NCI-H1105 (cell line): ENCODE results near the gene LEP.
"Not testable (repeated sequence)": the region's sequence is repeated elsewhere in the genome, so short reads cannot be mapped to it uniquely, and the experiment has no call there.

Experiments
- DNase-seq: peaks from one replicate; lab custom pipeline; 2025; lab: John Stamatoyannopoulos, UW

Gene LEP

GRCh38 chr7:128271942-128272481 is 30.9 kb downstream of the LEP start:
- no peak for DNase-seq

DNA sequence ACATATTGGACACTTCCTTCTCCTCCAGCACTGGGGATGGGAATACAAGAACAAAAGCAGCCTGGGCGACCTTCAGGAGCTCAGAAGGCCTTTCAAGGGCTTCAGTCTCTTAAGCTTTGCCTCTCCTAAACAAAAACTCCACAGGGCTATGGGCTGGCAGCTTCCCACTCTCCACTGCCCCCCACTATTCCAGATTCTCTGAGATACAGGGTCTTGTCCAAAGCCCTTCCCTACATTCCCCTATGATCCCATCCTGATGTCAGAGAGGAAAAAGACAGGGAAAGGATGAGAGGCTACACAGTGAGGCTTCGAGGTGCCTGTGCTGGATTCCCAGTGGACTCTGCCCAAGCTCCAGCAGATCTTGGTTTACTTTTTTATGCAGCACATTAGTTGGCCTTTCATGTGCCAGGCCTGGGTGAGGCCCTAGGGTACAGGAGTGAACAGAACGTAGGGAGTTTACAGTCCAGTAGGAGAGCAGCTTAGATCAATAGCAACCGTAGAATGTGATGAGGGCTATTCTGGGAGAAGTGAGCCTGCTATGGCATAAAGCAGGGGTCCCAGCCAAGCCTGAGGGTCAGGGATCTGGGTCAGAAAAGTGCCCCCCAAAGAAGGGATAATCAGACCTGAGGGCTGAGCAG is 33.3 kb downstream of the LEP start:
- DNase-seq, result no peak

DNA sequence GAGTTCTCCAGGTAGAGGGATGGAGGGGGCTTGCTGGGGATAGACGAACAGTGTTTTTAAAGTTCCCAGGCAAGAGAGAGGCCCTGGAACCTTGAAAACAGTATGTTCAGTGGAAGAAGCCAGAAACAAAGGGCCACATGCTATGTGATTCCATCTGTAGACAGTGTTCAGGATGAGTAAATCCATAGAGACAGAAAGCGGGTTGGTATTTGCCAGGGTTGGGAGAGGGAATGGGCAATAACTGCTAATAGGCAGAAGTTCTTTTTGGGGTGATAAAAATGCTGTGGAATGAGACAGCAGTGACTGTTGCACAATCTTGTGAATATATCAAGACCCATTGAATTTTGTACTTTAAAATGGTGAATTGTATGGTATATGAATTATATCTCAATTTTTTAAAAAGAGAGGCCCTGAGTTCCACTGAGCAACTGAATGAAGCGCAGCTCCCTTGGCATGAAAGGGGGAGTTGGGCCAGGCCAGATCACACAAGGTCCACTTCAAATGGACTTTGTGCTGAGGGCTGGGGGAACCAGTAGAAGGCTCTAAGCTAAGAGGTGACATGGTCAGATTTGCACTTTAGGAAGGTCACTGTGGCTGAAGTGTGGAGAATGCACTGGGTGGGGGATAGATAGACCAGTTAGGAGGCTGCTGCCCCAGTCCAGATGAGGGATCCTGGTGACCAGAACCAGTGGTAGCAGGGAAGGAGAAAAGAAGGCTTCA is 34.0 kb downstream of the LEP start:
- no peak for DNase-seq

DNA sequence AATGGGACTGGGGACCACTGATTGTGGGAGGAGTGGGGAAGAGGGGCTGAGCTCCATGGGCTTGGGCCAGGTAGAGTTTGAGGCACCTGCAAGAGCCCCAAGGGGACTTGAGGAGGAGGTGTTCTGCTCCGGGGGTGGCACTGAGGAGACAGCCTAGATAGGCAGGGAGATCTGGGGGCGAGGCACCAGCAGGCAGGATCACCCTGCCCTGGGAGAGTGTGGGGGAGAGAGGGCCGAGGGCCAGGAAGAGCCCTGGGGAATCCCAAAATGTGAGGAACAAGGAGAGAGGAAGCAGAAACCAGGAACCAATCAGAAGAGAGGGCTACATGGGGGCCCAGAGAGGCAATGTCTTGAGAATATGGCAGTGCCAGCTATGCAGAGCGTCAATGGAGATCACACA is 34.6 kb downstream of the LEP start:
- DNase-seq, result no peak

- DNase-seq, result no peak
Measured at GRCh38 chr7:128278366-128278765, 37.3 kb downstream of the LEP start.

- no peak for DNase-seq
Measured at GRCh38 chr7:128279124-128279713, 38.1 kb downstream of the LEP start.

GRCh38 chr7:128280451-128280850 is 39.4 kb downstream of the LEP start:
- not testable (repeated sequence) for DNase-seq

DNA sequence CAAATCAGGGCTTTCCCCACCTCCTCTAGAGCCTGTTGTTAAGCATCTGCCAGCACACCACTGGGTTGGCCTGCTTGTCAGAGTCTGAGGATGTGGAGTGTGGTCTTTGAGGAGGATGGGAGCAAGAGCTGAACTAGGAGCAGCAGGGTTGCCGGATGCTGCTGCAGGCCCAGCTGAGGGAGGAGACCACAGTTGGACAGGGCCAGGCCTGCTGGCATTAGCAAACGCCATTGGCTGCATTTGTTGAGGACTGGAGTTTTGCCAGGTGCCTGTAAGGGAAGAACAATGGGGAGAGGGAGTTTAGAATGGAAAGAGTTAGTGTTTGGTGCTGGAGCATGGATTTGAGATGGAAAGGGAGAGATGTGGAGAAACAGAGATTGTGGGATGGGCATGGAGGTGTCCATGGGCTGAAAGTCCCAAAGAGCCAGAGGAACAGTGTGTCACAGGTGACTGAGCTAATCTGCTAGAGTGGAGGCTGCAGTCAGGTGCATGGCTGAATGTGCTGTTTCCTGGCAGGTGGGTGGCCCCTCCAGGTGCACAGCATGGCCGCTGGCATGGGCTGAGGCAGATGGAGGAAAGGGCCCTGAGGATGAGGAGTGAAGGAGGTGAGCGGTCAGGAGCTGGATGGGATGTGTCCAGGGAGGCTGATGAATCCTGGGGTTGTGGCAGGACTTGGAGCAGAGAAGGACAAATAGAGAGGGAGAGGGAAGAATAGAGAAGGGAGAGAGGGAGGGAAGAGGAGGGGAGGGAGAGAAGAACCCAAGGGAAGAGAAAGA is 40.7 kb downstream of the LEP start:
- no peak for DNase-seq

DNA sequence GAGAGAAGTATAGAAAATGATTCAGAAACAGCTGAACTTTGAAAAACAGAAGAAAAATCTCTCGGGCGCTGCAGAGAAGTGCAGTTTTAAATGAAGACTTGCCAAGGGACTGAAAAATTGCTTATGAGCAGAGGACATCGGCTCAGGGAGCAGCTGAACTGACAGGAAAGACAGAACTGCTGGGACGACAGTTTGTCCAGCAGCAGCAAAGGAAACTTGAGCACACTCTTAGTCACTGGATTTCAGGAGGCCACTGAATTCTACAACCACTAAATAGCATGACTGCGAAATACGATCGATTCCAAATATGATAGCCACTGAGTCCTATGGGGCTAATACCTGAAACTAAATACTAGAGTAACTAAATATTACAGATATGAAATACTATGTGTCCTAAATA is 43.0 kb downstream of the LEP start:
- no peak for DNase-seq

DNA sequence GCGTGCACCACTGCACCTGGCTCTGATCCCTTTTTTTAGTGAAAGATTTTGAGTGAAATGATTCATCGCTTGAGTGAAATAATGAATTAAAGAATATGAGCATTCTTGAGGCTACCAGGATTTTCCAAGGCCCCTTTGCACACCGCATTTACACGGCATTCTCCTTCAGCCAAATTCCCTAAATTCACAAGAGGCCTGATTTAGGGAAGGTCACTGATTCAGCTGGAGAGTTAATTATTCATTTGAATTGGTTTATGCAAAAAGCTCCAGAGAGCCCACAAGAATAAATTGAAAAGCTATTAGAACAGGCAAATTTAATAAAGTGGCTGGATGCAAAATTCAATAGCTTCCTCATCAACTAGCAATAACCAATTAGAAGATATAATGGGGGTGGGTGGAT is 46.5 kb downstream of the LEP start:
- DNase-seq, result no peak

DNA sequence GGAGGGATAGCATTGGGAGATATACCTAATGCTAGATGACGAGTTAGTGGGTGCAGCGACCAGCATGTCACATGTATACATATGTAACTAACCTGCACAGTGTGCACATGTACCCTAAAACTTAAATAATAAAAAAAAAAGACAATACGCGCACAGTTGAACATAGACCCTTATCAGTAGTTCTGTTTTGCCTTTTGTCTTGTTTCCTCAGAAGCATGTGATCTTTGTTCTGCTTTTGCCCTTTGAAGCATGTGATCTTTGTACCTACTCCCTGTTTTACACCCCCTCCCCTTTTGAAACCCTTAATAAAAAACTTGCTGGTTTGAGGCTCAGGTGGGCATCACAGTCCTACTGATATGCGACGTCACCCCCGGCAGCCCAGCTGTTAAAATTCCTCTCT is 56.9 kb downstream of the LEP start:
- not testable (repeated sequence) for DNase-seq

GRCh38 chr7:128299109-128299607 is 58.1 kb downstream of the LEP start:
- DNase-seq, result no peak

GRCh38 chr7:128302139-128302538 is 61.1 kb downstream of the LEP start:
- DNase-seq, result no peak

- no peak for DNase-seq
Measured at GRCh38 chr7:128303133-128303532, 62.1 kb downstream of the LEP start.

GRCh38 chr7:128303643-128304042 is 62.6 kb downstream of the LEP start:
- no peak for DNase-seq

DNA sequence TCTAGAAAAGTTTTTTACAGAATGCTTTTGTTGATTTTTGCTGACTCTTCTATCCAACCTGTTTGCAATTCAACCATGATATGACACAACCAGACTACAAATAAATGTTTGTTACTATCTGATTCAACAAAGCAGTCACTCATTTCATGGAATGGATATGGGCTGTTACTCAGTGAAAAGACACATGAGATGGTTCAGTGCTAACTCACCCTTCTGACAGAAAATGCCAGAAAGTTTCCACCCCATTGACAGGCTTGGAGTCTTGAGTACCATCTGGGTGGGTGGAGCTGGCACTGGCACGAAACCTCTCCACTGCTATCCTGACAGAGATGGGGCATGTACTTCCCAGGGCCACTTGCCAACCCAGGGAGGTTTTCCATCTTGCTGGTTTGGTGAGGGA is 63.1 kb downstream of the LEP start:
- DNase-seq, result no peak

DNA sequence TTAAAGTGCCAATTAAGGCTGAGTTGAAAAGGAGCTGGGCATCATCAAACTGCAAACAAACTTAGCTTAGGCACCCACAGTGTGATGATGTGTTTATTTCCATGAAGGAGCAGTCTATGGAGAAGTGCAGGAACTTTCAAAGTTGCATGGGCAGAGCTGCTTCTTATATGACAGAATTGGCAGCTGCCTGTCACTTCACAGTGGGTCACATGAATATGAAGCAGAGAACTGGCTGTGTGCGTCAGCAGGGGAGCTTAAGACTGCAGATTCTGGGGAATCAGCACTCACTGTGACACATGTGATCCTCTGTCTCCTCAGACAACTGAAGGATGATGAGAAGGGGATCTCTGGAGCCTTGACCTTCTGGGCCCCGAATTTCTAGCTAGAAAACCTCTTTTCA is 66.0 kb downstream of the LEP start:
- no peak for DNase-seq
